Osteocyte (in vitro differentiated cells): ENCODE results near the gene CDC42EP1. TPM values are rescaled to one million over a fixed set of nuclear protein-coding genes. Genes with fewer than 3 reads are reported as not detected.

ENCODE experiments used
- DNase-seq: peaks from one replicate; pipeline ENCODE4 v3.0.0; 2021; ENCODE audit warnings: mixed read lengths; ENCODE audit not compliant: unreplicated experiment; ENCODE audit errors: extremely low spot score
- H3K27ac Mint-ChIP-seq: one replicate; pipeline ENCODE4 v1.8.0; 2021; ENCODE audit warnings: mild to moderate bottlenecking, mixed read lengths; ENCODE audit not compliant: unreplicated experiment
- H3K27me3 Mint-ChIP-seq: one replicate; pipeline ENCODE4 v1.8.0; 2021; ENCODE audit warnings: mixed read lengths; ENCODE audit not compliant: unreplicated experiment
- H3K36me3 Mint-ChIP-seq: one replicate; pipeline ENCODE4 v1.8.0; 2021; ENCODE audit warnings: mixed read lengths; ENCODE audit not compliant: unreplicated experiment
- H3K4me1 Mint-ChIP-seq: one replicate; pipeline ENCODE4 v1.8.0; 2021; ENCODE audit warnings: mixed read lengths; ENCODE audit not compliant: unreplicated experiment
- H3K4me3 Mint-ChIP-seq: one replicate; pipeline ENCODE4 v1.8.0; 2021; ENCODE audit warnings: mild to moderate bottlenecking, moderate library complexity, mixed read lengths; ENCODE audit not compliant: unreplicated experiment
- H3K9me3 Mint-ChIP-seq: one replicate; pipeline ENCODE4 v1.8.0; 2021; ENCODE audit warnings: mixed read lengths; ENCODE audit not compliant: unreplicated experiment
- CTCF ChIP-seq: fragments of 200-600 bp; sonication (generic); IDR thresholded peaks from 2 replicates; pipeline ENCODE4 v1.5.0; 2021; ENCODE audit warnings: antibody characterized with exemption, mild to moderate bottlenecking, moderate library complexity
- total RNA-seq: library from RNA; stranded (reverse); gene quantifications from 2 replicates; pipeline ENCODE4 v1.2.1, GENCODE V29; 2021

The CDC42EP1 gene
- total RNA-seq, 1 donor from 2014 or later, result 282 TPM

GRCh38 chr22:37559521-37559900 lies 769 bp upstream of the CDC42EP1 start:
- peaks cover 66% of the 10 kb centered on the region for H3K4me1 Mint-ChIP-seq
- no peak for TF ChIP-seq CTCF
- H3K36me3 Mint-ChIP-seq, result peaks cover 5% of the 10 kb centered on the region
- peak overlapping the region; percentile 90 for H3K27ac Mint-ChIP-seq
- DNase-seq, result no peak
- no peaks in the 10 kb centered on the region for H3K27me3 Mint-ChIP-seq
- no peaks in the 10 kb centered on the region for H3K9me3 Mint-ChIP-seq
- peak overlapping the region; percentile 75 for H3K4me3 Mint-ChIP-seq

GRCh38 chr22:37560608-37561211 lies 430 bp downstream of the CDC42EP1 start:
- Mint-ChIP-seq H3K36me3 (peaks cover 7% of the 10 kb centered on the region), H3K27me3 (no peaks in the 10 kb centered on the region), H3K27ac (peak overlapping the region; percentile 83), H3K4me3 (peak overlapping the region; percentile 86), H3K4me1 (peaks cover 75% of the 10 kb centered on the region), H3K9me3 (no peaks in the 10 kb centered on the region)
- TF ChIP-seq CTCF, result no peak
- no peak for DNase-seq

- no peaks in the 10 kb centered on the region for H3K9me3 Mint-ChIP-seq
- DNase-seq, result peak; percentile 95
- peak; percentile 82 for TF ChIP-seq CTCF
- H3K27ac Mint-ChIP-seq, result peak overlapping the region; percentile 83
- peaks cover 9% of the 10 kb centered on the region for H3K36me3 Mint-ChIP-seq
- H3K27me3 Mint-ChIP-seq, result no peaks in the 10 kb centered on the region
- peak overlapping the region; percentile 86 for H3K4me3 Mint-ChIP-seq
- H3K4me1 Mint-ChIP-seq, result peaks cover 71% of the 10 kb centered on the region
Measured at GRCh38 chr22:37561212-37562048, 1.1 kb downstream of the CDC42EP1 start.

GRCh38 chr22:37562049-37562875 lies 2.0 kb downstream of the CDC42EP1 start:
- Mint-ChIP-seq H3K4me1 (peaks cover 68% of the 10 kb centered on the region), H3K36me3 (peaks cover 13% of the 10 kb centered on the region), H3K9me3 (no peaks in the 10 kb centered on the region), H3K27me3 (no peaks in the 10 kb centered on the region), H3K4me3 (peak overlapping the region; percentile 86), H3K27ac (peak overlapping the region; percentile 83)
- no peak for TF ChIP-seq CTCF
- DNase-seq, result no peak
